ENCODE measurements around the gene DNAJC28. TPM values are rescaled to one million over a fixed set of nuclear protein-coding genes. Genes with fewer than 3 reads are reported as not detected.

The DNAJC28 gene, protein sequence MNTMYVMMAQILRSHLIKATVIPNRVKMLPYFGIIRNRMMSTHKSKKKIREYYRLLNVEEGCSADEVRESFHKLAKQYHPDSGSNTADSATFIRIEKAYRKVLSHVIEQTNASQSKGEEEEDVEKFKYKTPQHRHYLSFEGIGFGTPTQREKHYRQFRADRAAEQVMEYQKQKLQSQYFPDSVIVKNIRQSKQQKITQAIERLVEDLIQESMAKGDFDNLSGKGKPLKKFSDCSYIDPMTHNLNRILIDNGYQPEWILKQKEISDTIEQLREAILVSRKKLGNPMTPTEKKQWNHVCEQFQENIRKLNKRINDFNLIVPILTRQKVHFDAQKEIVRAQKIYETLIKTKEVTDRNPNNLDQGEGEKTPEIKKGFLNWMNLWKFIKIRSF
- 3.1 and 3.5 TPM in 2 replicates for total RNA-seq

DNA sequence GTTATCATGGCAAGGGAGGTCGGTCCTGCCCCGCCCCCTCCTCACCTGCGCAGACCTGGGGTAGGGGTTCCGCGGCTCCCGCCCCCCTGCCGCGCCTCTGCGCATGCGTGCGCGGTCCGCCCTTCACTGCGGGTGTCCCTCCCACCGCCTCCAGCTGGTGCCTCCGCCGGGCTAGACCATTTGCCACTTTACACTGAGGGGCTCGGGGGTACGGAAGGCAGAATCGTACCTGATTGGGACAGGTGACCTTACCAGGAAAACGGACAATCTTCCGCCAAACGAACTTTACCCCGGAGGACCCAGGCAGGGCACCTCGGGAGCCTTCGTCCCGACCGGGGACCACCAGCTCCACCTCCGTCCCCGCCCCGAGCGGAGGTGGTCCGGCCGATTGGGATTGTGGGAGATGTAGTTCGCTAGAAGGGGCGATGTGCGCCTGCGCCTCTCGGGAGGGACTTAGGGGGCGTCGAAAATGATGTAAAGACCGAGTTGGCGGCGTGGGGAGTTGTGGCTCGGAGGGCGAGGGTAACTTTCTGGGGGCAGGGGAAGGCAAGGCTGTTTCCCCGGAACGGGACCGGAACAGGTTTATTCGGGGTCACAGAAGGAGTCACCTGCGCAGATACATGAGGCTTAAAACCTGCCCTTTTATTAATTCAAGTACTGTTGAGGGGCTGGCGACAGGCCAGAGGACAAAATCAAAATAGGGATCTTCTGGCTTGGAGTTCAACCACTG, at the start of gene DNAJC28:
Gene DNAJC28, minus strand, starts transcription at position 344 of the 730 bp plus-strand sequence. CDS start 2,323 bp downstream, outside the sequence.

DNA sequence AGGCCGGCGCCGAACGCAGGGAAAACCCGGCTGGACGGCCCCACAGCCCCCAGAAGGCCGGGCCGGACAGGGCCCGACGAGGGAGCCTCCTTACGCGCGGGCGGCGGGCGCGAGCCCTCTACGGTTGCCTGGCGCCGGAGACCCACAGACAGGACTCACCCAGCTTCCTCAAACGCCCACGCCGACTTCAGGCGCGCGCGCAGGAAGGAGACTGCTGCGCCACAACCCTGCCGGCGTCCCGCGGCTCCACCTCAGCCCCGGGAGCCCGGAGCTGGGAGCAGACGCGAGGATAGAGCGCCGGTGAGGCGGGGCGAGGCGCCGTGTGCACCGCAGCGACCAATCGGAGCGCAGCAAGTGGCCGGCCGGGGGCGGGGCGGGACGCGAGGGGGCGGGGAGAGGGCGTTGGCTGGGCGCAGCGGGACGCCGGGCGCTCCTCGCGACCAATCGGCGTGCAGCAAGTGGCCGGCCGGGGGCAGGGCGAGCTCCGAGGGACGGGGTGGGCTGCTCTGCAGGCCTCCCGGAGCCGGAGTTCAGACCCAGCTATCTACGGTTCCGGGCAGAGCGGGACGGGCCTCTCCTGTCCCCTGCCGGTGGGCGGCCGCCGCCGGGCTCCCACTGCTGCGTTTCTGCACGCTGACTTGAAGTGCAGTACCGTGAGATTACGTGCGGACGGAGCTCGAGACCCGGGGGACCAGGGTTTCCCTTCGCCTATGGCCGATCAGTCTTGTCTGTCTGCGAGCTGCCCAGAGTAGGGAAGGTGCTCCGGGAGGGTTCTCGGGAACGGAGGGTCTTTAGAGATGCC, 11.6 kb downstream of the DNAJC28 start, which contains the start of gene TMEM50B:
Gene TMEM50B, minus strand, starts transcription at position 296 of the 802 bp plus-strand sequence. CDS start 11,089 bp downstream, outside the sequence.

Other genes with a start within 250 kb of the DNAJC28 start
- 60.6 and 65.7 TPM in 2 replicates for gene IL10RB, start 225.3 kb downstream of the DNAJC28 start, total RNA-seq
- 35.4 and 38.8 TPM in 2 replicates for gene IFNAR1, start 166.7 kb downstream of the DNAJC28 start, total RNA-seq
- 38.2 and 40.9 TPM in 2 replicates for gene IFNGR2, start 88.3 kb downstream of the DNAJC28 start, total RNA-seq
- 39.3 and 43.4 TPM in 2 replicates for gene TMEM50B, start 11.7 kb downstream of the DNAJC28 start, total RNA-seq
- 78.7 and 95.1 TPM in 2 replicates for gene GART, start 50.4 kb upstream of the DNAJC28 start, total RNA-seq
- gene SON, start 51.3 kb upstream of the DNAJC28 start, total RNA-seq, result 147 and 169 TPM in 2 replicates
- 14.5 and 15.0 TPM in 2 replicates for gene DONSON, start 97.0 kb upstream of the DNAJC28 start, total RNA-seq
- gene CRYZL1, start 150.0 kb upstream of the DNAJC28 start, total RNA-seq, result 30.8 TPM in 2 replicates
- 46.5 and 47.3 TPM in 2 replicates for gene ITSN1, start 150.8 kb upstream of the DNAJC28 start, total RNA-seq